K562 (cell line): ENCODE data around the gene DSP. TPM values are rescaled to one million over a fixed set of nuclear protein-coding genes. Genes with fewer than 3 reads are reported as not detected.
A peak's percentile ranks its signal among the peaks of the same experiment; 100 is the strongest.

ENCODE experiments used
- ATAC-seq: fragments of 200-7000 bp; cut with Tn5 transposase; 3 replicates; pipeline ENCODE4 v1.9.1; 2020; ENCODE audit warnings: moderate library complexity
- BruUV-seq: library from RNA; stranded (reverse); fragments of 400-500 nt; replicated peaks from 2 replicates; lab custom pipeline; 2021; lab: Mats Ljungman, UMichigan
- CTCF ChIA-PET: fragments of 300-600 bp; formaldehyde crosslinking; extraction: SDS; loops from one replicate; lab custom pipeline; 2021; ENCODE audit warnings: low intra/inter-chr PET ratio; lab: Yijun Ruan, JAX
- POLR2A ChIA-PET: fragments of 300-600, 350-650 bp; sonication (Branson Sonifier 250); formaldehyde crosslinking; extraction: SDS; loops from one replicate; lab custom pipeline; 2021; ENCODE audit warnings: antibody characterized with exemption, inconsistent platforms; lab: Yijun Ruan, JAX
- DNase-seq, 4 experiments: peaks; one replicate each; pipeline versions ENCODE4 v3.0.0 to v3.0.0-alpha.2; 2011 to 2018; ENCODE audit warnings: low spot score in 3 of 4, mixed read lengths in 3 of 4; ENCODE audit errors: extremely low read depth in 1 of 4
- FAIRE-seq: peaks from 2 replicates; lab custom pipeline; 2011; peaks lifted over from hg19 to GRCh38; lab: Jason Lieb, UNC
- H2AFZ ChIP-seq: 2 replicates; pipeline ENCODE4 v1.6.0; 2011; ENCODE audit warnings: low read depth, low read length, control low read depth, inconsistent platforms
- H3K27ac ChIP-seq: fragments of 200-600 bp; 3 replicates; pipeline ENCODE4 v1.8.0; 2011; ENCODE audit warnings: low read depth, mild to moderate bottlenecking, control low read depth, inconsistent platforms, low read length, moderate library complexity, mixed read lengths; ENCODE audit errors: extremely low read depth
- H3K27me3 ChIP-seq, 2 experiments: fragments of 300-600 bp in 1 of 2; 2 replicates in 1 of 2; 3 replicates in 1 of 2; pipeline versions ENCODE4 v1.6.0 to v1.8.0; 2011; ENCODE audit warnings: inconsistent platforms in 2 of 2, low read length in 2 of 2, mild to moderate bottlenecking in 1 of 2, mixed read lengths in 1 of 2, moderate library complexity in 1 of 2; ENCODE audit not compliant: control insufficient read depth in 2 of 2, insufficient read depth in 2 of 2
- H3K36me3 ChIP-seq: fragments of 300-600 bp; 3 replicates; pipeline ENCODE4 v1.8.0; 2011; ENCODE audit warnings: mild to moderate bottlenecking, low read length, inconsistent platforms; ENCODE audit not compliant: control insufficient read depth, insufficient read depth
- H3K4me1 ChIP-seq, 2 experiments: fragments of 200-600 bp in 1 of 2; replicated peaks in 1 of 2; 2 replicates in 1 of 2; 3 replicates in 1 of 2; pipeline versions ENCODE4 v1.5.1 to v1.8.0; 2011; ENCODE audit warnings: inconsistent platforms in 2 of 2, low read length in 2 of 2, mild to moderate bottlenecking in 1 of 2, mixed read lengths in 1 of 2, moderate library complexity in 1 of 2; ENCODE audit not compliant: control insufficient read depth in 2 of 2, insufficient read depth in 2 of 2
- H3K4me2 ChIP-seq: 2 replicates; pipeline ENCODE4 v1.6.1; 2011; ENCODE audit warnings: low read length, control low read depth, inconsistent platforms, mixed read lengths; ENCODE audit not compliant: insufficient read depth
- H3K4me3 ChIP-seq: fragments of 200-600 bp; sonication (generic), shearing (Covaris generic); 2 replicates; pipeline ENCODE4 v1.5.1; 2016; ENCODE audit warnings: control low read depth, inconsistent platforms
- H3K79me2 ChIP-seq: fragments of 200-600 bp; 3 replicates; pipeline ENCODE4 v1.8.0; 2011; ENCODE audit warnings: low read length, inconsistent platforms; ENCODE audit not compliant: control insufficient read depth, insufficient read depth
- H3K9ac ChIP-seq, 2 experiments: 2 replicates each; pipeline versions ENCODE4 v1.6.0 to v1.6.1; 2011; ENCODE audit warnings: low read depth in 2 of 2, low read length in 2 of 2, control low read depth in 1 of 2, inconsistent platforms in 1 of 2, mild to moderate bottlenecking in 1 of 2, mixed read lengths in 1 of 2; ENCODE audit not compliant: insufficient read depth in 1 of 2
- H3K9me1 ChIP-seq: one replicate; pipeline ENCODE4 v1.6.0; 2011; ENCODE audit warnings: inconsistent platforms, mild to moderate bottlenecking, low read length, moderate library complexity; ENCODE audit not compliant: control insufficient read depth, insufficient read depth
- H3K9me3 ChIP-seq: replicated peaks from 2 replicates; pipeline ENCODE4 v1.5.1; 2011; ENCODE audit warnings: low read depth, low read length, inconsistent platforms; ENCODE audit not compliant: control insufficient read depth, insufficient read depth
- H4K20me1 ChIP-seq: replicated peaks from 2 replicates; pipeline ENCODE4 v1.6.1; 2011; ENCODE audit warnings: low read length, inconsistent platforms, mixed read lengths; ENCODE audit not compliant: control insufficient read depth, insufficient read depth
- EGR1 ChIP-seq: fragments of 450-650 bp; conservative IDR thresholded peaks from 2 replicates; pipeline ENCODE4 v1.6.1; 2017; ENCODE audit warnings: mild to moderate bottlenecking
- MCM5 ChIP-seq: fragments of 450-650 bp; IDR thresholded peaks from 2 replicates; pipeline ENCODE4 v1.6.1; 2016; ENCODE audit warnings: low read depth
- WGBS: fragments of 100-300 bp; shearing (Covaris generic); methylation state at CpG from one replicate; pipeline ENCODE4 v1.1.6; 2016; ENCODE audit warnings: low coverage, mixed read lengths; ENCODE audit not compliant: insufficient coverage; ENCODE audit errors: missing lambda C conversion rate; 5-methylcytosine and 5-hydroxymethylcytosine counted together
- in situ Hi-C: fragments of 300-500 bp; cut with MboI; formaldehyde crosslinking; loops from 4 replicates; pipeline ENCODE4 v1.15.0; 2018; ENCODE audit warnings: inconsistent platforms, mixed read lengths
- intact Hi-C: fragments of 100-400 bp; cut with micrococcal nuclease; formaldehyde crosslinking; loops from 2 replicates; pipeline ENCODE4 v1.14.2; 2022
- polyA plus RNA-seq, 8 experiments: library from polyadenylated mRNA; depleted of rRNA in 4 of 8; stranded (reverse) in 5 of 8; unstranded in 3 of 8; fragments of >200 nt; fragmentation: Nextera tagmentation in 2 of 8; fragmentation: Illumina TruSeq in 1 of 8; extraction: Ambion mirVana in 2 of 8; extraction: Trizol in 1 of 8; gene quantifications; 2 replicates each; pipeline versions ENCODE4 v1.2.1 to v1.2.3, GENCODE V29; 2011 to 2014; ENCODE audit warnings: inconsistent platforms in 1 of 8, missing spikeins in 1 of 8
- total RNA-seq, 7 experiments: library from RNA; depleted of rRNA in 6 of 7; stranded (reverse); fragments of >200 nt in 6 of 7; fragmentation: Illumina TruSeq in 2 of 7; extraction: Trizol in 2 of 7; gene quantifications; 2 replicates each; pipeline versions ENCODE4 v1.2.1 to v1.2.3, GENCODE V29; 2011 to 2021; ENCODE audit warnings: low replicate concordance in 1 of 7
- TF ChIP-seq, protein P1 (sequence below), 3 experiments: IDR thresholded peaks in 2 of 3; conservative IDR thresholded peaks in 1 of 3; 2 replicates each; pipeline ENCODE4 v1.5.1; 2011 to 2012; ENCODE audit warnings: low read length in 3 of 3, mild to moderate bottlenecking in 3 of 3, control low read depth in 2 of 3, improper control_type of control experiment in 1 of 3, inconsistent platforms in 1 of 3, low read depth in 1 of 3, mixed read lengths in 1 of 3, moderate library complexity in 1 of 3; ENCODE audit not compliant: insufficient read depth in 2 of 3

Gene DSP
- total and polyA plus RNA-seq, 9 of the 15 experiments (the other 6 are each of a cell fraction or from before 2014, with no cell fraction given), result under 0.01 to 0.24 (median 0.03) TPM; not detected in 2

DNA sequence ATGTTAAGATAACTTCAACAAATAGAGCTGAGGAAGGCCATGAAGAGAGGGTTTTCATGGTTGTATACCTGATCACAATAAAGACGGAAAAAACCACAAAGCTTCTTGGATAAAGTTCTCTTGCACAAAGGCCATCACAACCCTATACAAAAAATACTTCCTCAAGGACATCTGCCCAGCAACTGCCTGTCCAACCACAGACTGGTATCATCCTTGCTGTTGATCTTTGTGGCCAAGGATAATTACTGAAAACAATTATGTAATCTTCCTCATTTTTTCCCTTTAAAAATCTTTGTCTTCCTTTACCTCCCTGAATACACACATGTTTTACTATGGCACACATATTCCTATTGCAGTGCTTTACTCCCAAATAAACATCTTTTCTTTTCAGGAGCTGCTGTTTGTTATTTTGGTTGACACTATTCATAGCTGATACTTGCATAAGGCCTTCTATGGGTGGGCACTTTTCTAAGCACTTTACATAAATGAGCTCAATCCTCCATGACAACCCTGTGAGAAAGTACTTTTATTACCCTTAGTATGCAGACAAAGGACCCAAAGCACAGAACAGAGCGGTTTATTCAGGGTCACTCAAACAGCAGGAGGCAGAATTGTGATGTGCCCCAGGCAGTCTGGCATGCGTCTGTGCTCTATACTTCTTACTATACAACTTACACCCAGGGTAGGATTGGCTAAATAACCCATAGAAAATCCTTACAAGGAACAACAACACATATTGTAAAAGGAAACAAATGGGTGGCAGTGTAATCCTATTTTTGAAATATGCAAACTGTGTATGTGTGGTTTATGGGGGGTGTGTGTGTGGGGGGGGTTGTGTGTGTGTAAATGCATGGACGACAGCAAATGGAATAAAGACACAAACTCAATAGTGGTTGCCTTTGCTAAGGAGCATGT lies 83.6 kb downstream of the DSP start (continued):
- TF ChIP-seq, protein P1, sequence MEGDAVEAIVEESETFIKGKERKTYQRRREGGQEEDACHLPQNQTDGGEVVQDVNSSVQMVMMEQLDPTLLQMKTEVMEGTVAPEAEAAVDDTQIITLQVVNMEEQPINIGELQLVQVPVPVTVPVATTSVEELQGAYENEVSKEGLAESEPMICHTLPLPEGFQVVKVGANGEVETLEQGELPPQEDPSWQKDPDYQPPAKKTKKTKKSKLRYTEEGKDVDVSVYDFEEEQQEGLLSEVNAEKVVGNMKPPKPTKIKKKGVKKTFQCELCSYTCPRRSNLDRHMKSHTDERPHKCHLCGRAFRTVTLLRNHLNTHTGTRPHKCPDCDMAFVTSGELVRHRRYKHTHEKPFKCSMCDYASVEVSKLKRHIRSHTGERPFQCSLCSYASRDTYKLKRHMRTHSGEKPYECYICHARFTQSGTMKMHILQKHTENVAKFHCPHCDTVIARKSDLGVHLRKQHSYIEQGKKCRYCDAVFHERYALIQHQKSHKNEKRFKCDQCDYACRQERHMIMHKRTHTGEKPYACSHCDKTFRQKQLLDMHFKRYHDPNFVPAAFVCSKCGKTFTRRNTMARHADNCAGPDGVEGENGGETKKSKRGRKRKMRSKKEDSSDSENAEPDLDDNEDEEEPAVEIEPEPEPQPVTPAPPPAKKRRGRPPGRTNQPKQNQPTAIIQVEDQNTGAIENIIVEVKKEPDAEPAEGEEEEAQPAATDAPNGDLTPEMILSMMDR (IDR thresholded peaks at IDR 0.05 in 2 of 3, conservative IDR thresholded peaks at IDR 0.05 in 1 of 3; ENCODE audit: insufficient read depth in 2 of 3, low read depth in 1 of 3, low read length in 3 of 3), result peak in 1 of 3 experiments; percentile 15; a peak in 1 of 6 replicates

DNA sequence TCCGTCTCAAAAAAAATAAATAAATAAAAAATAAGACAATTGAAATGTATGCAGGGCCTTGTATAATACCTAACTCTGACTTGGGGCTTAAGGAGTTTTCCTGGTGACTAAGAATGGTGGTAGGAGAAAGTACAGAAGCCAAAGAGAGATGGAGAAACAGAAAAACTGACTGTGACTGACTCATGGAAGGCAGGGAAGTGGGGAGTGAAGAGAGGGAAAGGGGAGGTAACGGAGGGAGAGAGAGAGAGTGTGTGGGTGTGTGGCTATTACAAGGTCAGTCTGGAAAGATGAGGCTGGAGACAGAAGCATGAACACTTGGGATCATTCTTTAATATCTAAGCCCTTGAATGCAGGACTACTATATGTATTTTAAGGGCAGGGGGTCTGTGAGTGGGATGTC lies 87.0 kb downstream of the DSP start:
- Histone ChIP-seq H2AFZ (no peak overlapping the region), H3K4me3 (no peak overlapping the region), H3K36me3 (no peaks in the 10 kb centered on the region), H3K79me2 (no peaks in the 10 kb centered on the region), H3K27ac (no peak overlapping the region), H4K20me1 (no peaks in the 10 kb centered on the region), H3K4me2 (no peak overlapping the region), H3K4me1 (no peaks in the 10 kb centered on the region), H3K27me3 (peaks cover 35 to 52% of the 10 kb centered on the region in 2 experiments), H3K9me1 (no peaks in the 10 kb centered on the region), H3K9ac (no peak overlapping the region), H3K9me3 (no peaks in the 10 kb centered on the region)
- 8% methylated on average over 2 of the region's 2 CpGs for WGBS
- intact Hi-C loops (no loop called here), in situ Hi-C loops (no loop called here)
- FAIRE-seq, result no peak
- BruUV-seq, result no TSS peak
- TF ChIP-seq MCM5, result no peak
- TF ChIP-seq EGR1, result peak; percentile 32; the same call in 1 of the 2 replicates
- ATAC-seq, result no peak
- ChIA-PET CTCF (no interaction called here), POLR2A (interaction anchor here (1.3 kb wide), 1 partner anchor 22 kb away, joined by 3 read pairs; no protein-coding TSS in a partner anchor)
- no peak for DNase-seq
